ENCODE data around the gene DIAPH1. TPM values are rescaled to one million over a fixed set of nuclear protein-coding genes. Genes with fewer than 3 reads are reported as not detected.

DIAPH1 gene

GRCh38 chr5:141478321-141478945, 140.4 kb downstream of the DIAPH1 start:
- Histone ChIP-seq H3K4me2 (ENCODE audit: low read length) (peak overlapping the region; percentile 93), H3K9ac (ENCODE audit: low read depth, low read length) (peak overlapping the region; percentile 83), H3K4me1 (ENCODE audit: control insufficient read depth, insufficient read depth, low read length) (peaks cover 36% of the 10 kb centered on the region), H3K36me3 (ENCODE audit: insufficient read depth, low read length) (peaks cover 7% of the 10 kb centered on the region), H3K27me3 (ENCODE audit: control insufficient read depth, insufficient read depth, low read length) (no peaks in the 10 kb centered on the region), H3K4me3 (ENCODE audit: low read length) (peak overlapping the region; percentile 79), H3K9me3 (replicated peaks; ENCODE audit: low read length) (no peaks in the 10 kb centered on the region)

- Histone ChIP-seq H3K36me3 (ENCODE audit: insufficient read depth, low read length) (peaks cover 7% of the 10 kb centered on the region), H3K9ac (ENCODE audit: low read depth, low read length) (peak overlapping the region; percentile 83), H3K27me3 (ENCODE audit: control insufficient read depth, insufficient read depth, low read length) (no peaks in the 10 kb centered on the region), H3K4me3 (ENCODE audit: low read length) (peak overlapping the region; percentile 79), H3K4me2 (ENCODE audit: low read length) (peak overlapping the region; percentile 93), H3K4me1 (ENCODE audit: control insufficient read depth, insufficient read depth, low read length) (peaks cover 36% of the 10 kb centered on the region), H3K9me3 (replicated peaks; ENCODE audit: low read length) (no peaks in the 10 kb centered on the region)
Observed at GRCh38 chr5:141477815-141478214, 141.0 kb downstream of the DIAPH1 start.

- Histone ChIP-seq H3K9me3 (replicated peaks; ENCODE audit: low read length) (no peaks in the 10 kb centered on the region), H3K27me3 (ENCODE audit: control insufficient read depth, insufficient read depth, low read length) (no peaks in the 10 kb centered on the region), H3K36me3 (ENCODE audit: insufficient read depth, low read length) (peaks cover 7% of the 10 kb centered on the region), H3K9ac (ENCODE audit: low read depth, low read length) (peak overlapping the region; percentile 83), H3K4me1 (ENCODE audit: control insufficient read depth, insufficient read depth, low read length) (peaks cover 36% of the 10 kb centered on the region), H3K4me2 (ENCODE audit: low read length) (peak overlapping the region; percentile 93), H3K4me3 (ENCODE audit: low read length) (peak overlapping the region; percentile 79)
Observed at GRCh38 chr5:141477044-141477575, 141.7 kb downstream of the DIAPH1 start.

GRCh38 chr5:141476132-141476911, 142.5 kb downstream of the DIAPH1 start:
- Histone ChIP-seq H3K9me3 (replicated peaks; ENCODE audit: low read length) (no peaks in the 10 kb centered on the region), H3K36me3 (ENCODE audit: insufficient read depth, low read length) (peaks cover 7% of the 10 kb centered on the region), H3K9ac (ENCODE audit: low read depth, low read length) (peak overlapping the region; percentile 83), H3K27me3 (ENCODE audit: control insufficient read depth, insufficient read depth, low read length) (no peaks in the 10 kb centered on the region), H3K4me1 (ENCODE audit: control insufficient read depth, insufficient read depth, low read length) (peaks cover 36% of the 10 kb centered on the region), H3K4me2 (ENCODE audit: low read length) (peak overlapping the region; percentile 93), H3K4me3 (ENCODE audit: low read length) (peak overlapping the region; percentile 79)

GRCh38 chr5:141475625-141476131, 143.1 kb downstream of the DIAPH1 start, which contains the start of gene PCDHGC3:
TSS of gene PCDHGC3 (plus strand) at chr5:141475966. CDS start at chr5:141476117, 151 bp downstream.
- Histone ChIP-seq H3K4me1 (ENCODE audit: control insufficient read depth, insufficient read depth, low read length) (peaks cover 36% of the 10 kb centered on the region), H3K4me3 (ENCODE audit: low read length) (peak within 1 kb of the TSS; percentile 79), H3K4me2 (ENCODE audit: low read length) (peak within 1 kb of the TSS; percentile 93), H3K36me3 (ENCODE audit: insufficient read depth, low read length) (peaks cover 7% of the 10 kb centered on the region), H3K27me3 (ENCODE audit: control insufficient read depth, insufficient read depth, low read length) (no peaks in the 10 kb centered on the region), H3K9ac (ENCODE audit: low read depth, low read length) (peak within 1 kb of the TSS; percentile 83), H3K9me3 (replicated peaks; ENCODE audit: low read length) (no peaks in the 10 kb centered on the region)

- H3K9me3 ChIP-seq (replicated peaks; ENCODE audit: low read length): no peaks in the 10 kb centered on the region
- H3K9ac ChIP-seq (ENCODE audit: low read depth, low read length): no peak overlapping the region
- no peaks in the 10 kb centered on the region for H3K27me3 ChIP-seq (ENCODE audit: control insufficient read depth, insufficient read depth, low read length)
- no peak overlapping the region for H3K4me3 ChIP-seq (ENCODE audit: low read length)
- no peaks in the 10 kb centered on the region for H3K36me3 ChIP-seq (ENCODE audit: insufficient read depth, low read length)
- no peaks in the 10 kb centered on the region for H3K4me1 ChIP-seq (ENCODE audit: control insufficient read depth, insufficient read depth, low read length)
- H3K4me2 ChIP-seq (ENCODE audit: low read length): no peak overlapping the region
Observed at GRCh38 chr5:141465351-141465750, 153.4 kb downstream of the DIAPH1 start.

Small RNAs within 50 kb of the gene (small RNA-seq; reads per million reads assigned to genes)
- gene RPS27AP10: not detected
